HepG2 (cell line): Measurements from ENCODE around the gene FHDC1. TPM values are rescaled to one million over a fixed set of nuclear protein-coding genes. Genes with fewer than 3 reads are reported as not detected.

ENCODE experiments used
- ATAC-seq: fragments of 200-7000 bp; cut with Tn5 transposase; 3 replicates; pipeline ENCODE4 v1.9.1; 2020; ENCODE audit warnings: mild to moderate bottlenecking, moderate library complexity
- BruUV-seq: library from RNA; stranded (reverse); fragments of 400-500 nt; replicated peaks from 2 replicates; lab custom pipeline; 2021; lab: Mats Ljungman, UMichigan
- CTCF ChIA-PET: fragments of 300-600 bp; formaldehyde crosslinking; extraction: SDS; loops from one replicate; lab custom pipeline; 2021; ENCODE audit warnings: low total read pairs, inconsistent platforms, low intra/inter-chr PET ratio; lab: Yijun Ruan, JAX
- POLR2A ChIA-PET: fragments of 350-600 bp; sonication (Branson Sonifier 250); formaldehyde crosslinking; loops from one replicate; lab custom pipeline; 2020; ENCODE audit warnings: antibody characterized with exemption, inconsistent platforms; lab: Yijun Ruan, JAX
- DNase-seq: peaks from one replicate; pipeline ENCODE4 v3.0.0-alpha.2; 2015; ENCODE audit warnings: low spot score
- FAIRE-seq: peaks from 3 replicates; lab custom pipeline; 2011; peaks lifted over from hg19 to GRCh38; lab: Jason Lieb, UNC
- H2AFZ ChIP-seq: one replicate; pipeline ENCODE4 v1.6.1; 2011; ENCODE audit warnings: low read length, inconsistent platforms
- H3K27ac ChIP-seq: fragments of 300-600 bp; 3 replicates; pipeline ENCODE4 v1.8.0; 2011; ENCODE audit warnings: mixed run types, mild to moderate bottlenecking, mixed read lengths, low read length, inconsistent platforms; ENCODE audit not compliant: insufficient read depth; ENCODE audit errors: extremely low read length
- H3K27me3 ChIP-seq, 2 experiments: fragments of 200-600 bp in 1 of 2; 2 replicates in 1 of 2; 3 replicates in 1 of 2; pipeline versions ENCODE4 v1.6.0 to v1.8.0; 2011; ENCODE audit warnings: low read length in 2 of 2, mild to moderate bottlenecking in 2 of 2, moderate library complexity in 2 of 2, inconsistent platforms in 1 of 2; ENCODE audit not compliant: insufficient read depth in 2 of 2, control insufficient read depth in 1 of 2
- H3K36me3 ChIP-seq, 2 experiments: fragments of 200-600 bp in 1 of 2; replicated peaks in 1 of 2; 2 replicates in 1 of 2; 3 replicates in 1 of 2; pipeline versions ENCODE4 v1.5.1 to v1.8.0; 2011; ENCODE audit warnings: low read length in 2 of 2, inconsistent platforms in 1 of 2; ENCODE audit not compliant: insufficient read depth in 2 of 2, control insufficient read depth in 1 of 2
- H3K4me1 ChIP-seq: 2 replicates; pipeline ENCODE4 v1.5.1; 2012; ENCODE audit warnings: low read length, inconsistent platforms; ENCODE audit not compliant: insufficient read depth
- H3K4me2 ChIP-seq: 2 replicates; pipeline ENCODE4 v1.6.0; 2011; ENCODE audit warnings: low read depth, low read length, inconsistent platforms
- H3K4me3 ChIP-seq, 3 experiments: fragments of 200-600 bp in 1 of 3; sonication (generic), shearing (Covaris generic) in 1 of 3; replicated peaks in 1 of 3; 2 replicates each; pipeline ENCODE4 v1.5.1; 2011 to 2016; ENCODE audit warnings: low read length in 3 of 3, inconsistent platforms in 2 of 3, low read depth in 2 of 3, mild to moderate bottlenecking in 2 of 3, control low read depth in 1 of 3, mixed read lengths in 1 of 3; ENCODE audit not compliant: insufficient read depth in 1 of 3
- H3K79me2 ChIP-seq: one replicate; pipeline ENCODE4 v1.6.1; 2011; ENCODE audit warnings: low read length, inconsistent platforms; ENCODE audit not compliant: insufficient read depth
- H3K9ac ChIP-seq: 2 replicates; pipeline ENCODE4 v1.6.0; 2011; ENCODE audit warnings: mild to moderate bottlenecking, low read depth, low read length, inconsistent platforms; ENCODE audit not compliant: insufficient read depth
- H3K9me3 ChIP-seq: 2 replicates; pipeline ENCODE4 v1.5.1; 2012; ENCODE audit warnings: mild to moderate bottlenecking, low read length
- H4K20me1 ChIP-seq: 2 replicates; pipeline ENCODE4 v1.6.0; 2011; ENCODE audit warnings: inconsistent platforms, mild to moderate bottlenecking, low read length, moderate library complexity; ENCODE audit not compliant: insufficient read depth
- ETV6 ChIP-seq: sonication (generic); formaldehyde crosslinking; conservative IDR thresholded peaks from 2 replicates; pipeline ENCODE4 v1.4.0; 2020; ENCODE audit warnings: missing genetic modification reagents
- MYPOP ChIP-seq: sonication (generic); formaldehyde crosslinking; IDR thresholded peaks from 2 replicates; pipeline ENCODE4 v1.8.1; 2023; ENCODE audit warnings: mild to moderate bottlenecking, moderate library complexity, missing genetic modification reagents
- NFYC ChIP-seq: IDR thresholded peaks from 2 replicates; pipeline ENCODE4 v1.6.1; 2016; ENCODE audit warnings: missing genetic modification reagents, missing compliant biosample characterization
- XRCC5 ChIP-seq: fragments of 200-400 bp; formaldehyde crosslinking; optimal IDR thresholded peaks from 2 replicates; pipeline ENCODE3; 2017; ENCODE audit warnings: mild to moderate bottlenecking, low read length
- ZFP37 ChIP-seq: sonication (generic); formaldehyde crosslinking; IDR thresholded peaks from 2 replicates; pipeline ENCODE4 v1.4.0; 2020; ENCODE audit warnings: missing genetic modification reagents, borderline replicate concordance
- WGBS: methylation state at CpG from one replicate; pipeline ENCODE4 v1.1.6; 2017; ENCODE audit warnings: low lambda C conversion rate; 5-methylcytosine and 5-hydroxymethylcytosine counted together
- in situ Hi-C: cut with HindIII; loops from 2 replicates; pipeline ENCODE4 v1.10.0; 2017; ENCODE audit warnings: low pct_unique_long_range_greater_than_20kb; ENCODE audit not compliant: extremely low pct_ligation_motif_present
- intact Hi-C: fragments of 100-400 bp; cut with micrococcal nuclease; formaldehyde crosslinking; loops from one replicate; pipeline ENCODE4 v1.10.0; 2022; ENCODE audit not compliant: unreplicated experiment
- polyA plus RNA-seq, 8 experiments: library from polyadenylated mRNA; depleted of rRNA in 3 of 8; stranded (reverse) in 7 of 8; unstranded in 1 of 8; fragments of >200 nt; fragmentation: Illumina TruSeq in 4 of 8; extraction: Trizol in 4 of 8; gene quantifications; 2 replicates each; pipeline versions ENCODE4 v1.2.1 to v1.2.3, GENCODE V29; 2011 to 2016; ENCODE audit warnings: low read depth in 4 of 8, missing spikeins in 1 of 8, mixed read lengths in 1 of 8; ENCODE audit not compliant: insufficient read depth in 1 of 8
- total RNA-seq, 5 experiments: library from RNA; depleted of rRNA; stranded (reverse); fragments of >200 nt; fragmentation: Illumina TruSeq; extraction: Trizol; gene quantifications; 2 replicates each; pipeline ENCODE4 v1.2.3, GENCODE V29; 2016; ENCODE audit warnings: low read depth in 1 of 5
- TF ChIP-seq, protein P1 (sequence below): sonication (generic); formaldehyde crosslinking; IDR thresholded peaks from 2 replicates; pipeline ENCODE4 v1.5.0; 2020; ENCODE audit warnings: mild to moderate bottlenecking, missing genetic modification reagents
- TF ChIP-seq, protein P2 (sequence below): fragments of 450-650 bp; IDR thresholded peaks from 2 replicates; pipeline ENCODE4 v1.6.1; 2016
- TF ChIP-seq, protein P3 (sequence below): sonication (generic); formaldehyde crosslinking; IDR thresholded peaks from 2 replicates; pipeline ENCODE4 v1.8.0; 2023; ENCODE audit warnings: mild to moderate bottlenecking, missing genetic modification reagents

Gene FHDC1
- total and polyA plus RNA-seq, 2 of the 13 experiments (the other 11 are each of a cell fraction or from before 2014, with no cell fraction given): 0.07 to 0.15 TPM

DNA sequence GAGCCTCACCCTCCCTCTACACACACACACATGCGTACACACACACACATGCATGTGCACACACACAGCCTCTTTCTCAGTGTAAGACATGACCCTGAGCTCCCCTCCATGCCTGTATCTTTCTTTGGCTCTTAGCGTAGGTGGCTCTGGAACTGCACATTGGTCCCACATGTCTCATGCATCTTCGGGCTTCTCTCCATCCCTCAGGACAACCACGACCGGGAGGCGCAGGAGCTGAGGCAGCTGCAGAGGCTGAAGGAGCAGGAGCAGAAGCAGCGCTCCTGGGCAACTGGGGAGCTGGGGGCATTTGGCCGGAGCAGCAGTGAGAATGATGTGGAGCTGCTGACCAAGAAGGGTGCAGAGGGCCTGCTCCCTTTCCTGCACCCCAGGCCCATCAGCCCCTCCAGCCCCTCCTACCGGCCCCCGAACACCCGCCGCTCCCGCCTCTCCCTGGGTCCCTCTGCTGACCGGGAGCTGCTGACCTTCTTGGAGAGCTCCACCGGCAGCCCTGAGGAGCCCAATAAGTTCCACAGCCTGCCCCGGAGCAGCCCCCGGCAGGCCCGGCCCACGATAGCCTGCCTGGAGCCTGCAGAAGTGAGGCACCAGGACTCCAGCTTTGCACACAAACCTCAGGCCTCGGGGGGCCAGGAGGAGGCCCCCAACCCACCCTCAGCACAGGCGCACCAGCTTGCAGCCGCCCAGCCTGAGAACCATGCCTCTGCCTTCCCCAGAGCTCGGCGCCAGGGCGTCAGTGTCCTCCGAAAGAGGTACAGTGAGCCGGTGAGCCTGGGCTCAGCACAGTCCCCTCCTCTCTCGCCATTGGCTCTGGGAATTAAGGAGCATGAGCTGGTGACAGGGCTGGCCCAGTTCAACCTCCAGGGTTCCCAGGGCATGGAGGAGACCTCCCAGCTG is 38.6 kb downstream of the FHDC1 start:
- H2AFZ ChIP-seq: no peak overlapping the region
- POLR2A ChIA-PET: no interaction called here
- no peaks in the 10 kb centered on the region for H3K79me2 ChIP-seq
- CTCF ChIA-PET: no interaction called here
- H3K4me1 ChIP-seq: peaks cover 8% of the 10 kb centered on the region; the same call in 1 of the 2 replicates
- H3K36me3 ChIP-seq: no peaks in the 10 kb centered on the region
- no peak for TF ChIP-seq ETV6 (CRISPR knock-in tag)
- no peak for TF ChIP-seq MYPOP (CRISPR knock-in tag)
- no peak for TF ChIP-seq NFYC (CRISPR knock-in tag)
- TF ChIP-seq ZFP37 (CRISPR knock-in tag): no peak
- TF ChIP-seq, protein P1, sequence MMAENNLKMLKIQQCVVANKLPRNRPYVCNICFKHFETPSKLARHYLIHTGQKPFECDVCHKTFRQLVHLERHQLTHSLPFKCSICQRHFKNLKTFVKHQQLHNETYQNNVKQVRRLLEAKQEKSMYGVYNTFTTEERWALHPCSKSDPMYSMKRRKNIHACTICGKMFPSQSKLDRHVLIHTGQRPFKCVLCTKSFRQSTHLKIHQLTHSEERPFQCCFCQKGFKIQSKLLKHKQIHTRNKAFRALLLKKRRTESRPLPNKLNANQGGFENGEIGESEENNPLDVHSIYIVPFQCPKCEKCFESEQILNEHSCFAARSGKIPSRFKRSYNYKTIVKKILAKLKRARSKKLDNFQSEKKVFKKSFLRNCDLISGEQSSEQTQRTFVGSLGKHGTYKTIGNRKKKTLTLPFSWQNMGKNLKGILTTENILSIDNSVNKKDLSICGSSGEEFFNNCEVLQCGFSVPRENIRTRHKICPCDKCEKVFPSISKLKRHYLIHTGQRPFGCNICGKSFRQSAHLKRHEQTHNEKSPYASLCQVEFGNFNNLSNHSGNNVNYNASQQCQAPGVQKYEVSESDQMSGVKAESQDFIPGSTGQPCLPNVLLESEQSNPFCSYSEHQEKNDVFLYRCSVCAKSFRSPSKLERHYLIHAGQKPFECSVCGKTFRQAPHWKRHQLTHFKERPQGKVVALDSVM (CRISPR knock-in tag): no peak
- TF ChIP-seq, protein P2, sequence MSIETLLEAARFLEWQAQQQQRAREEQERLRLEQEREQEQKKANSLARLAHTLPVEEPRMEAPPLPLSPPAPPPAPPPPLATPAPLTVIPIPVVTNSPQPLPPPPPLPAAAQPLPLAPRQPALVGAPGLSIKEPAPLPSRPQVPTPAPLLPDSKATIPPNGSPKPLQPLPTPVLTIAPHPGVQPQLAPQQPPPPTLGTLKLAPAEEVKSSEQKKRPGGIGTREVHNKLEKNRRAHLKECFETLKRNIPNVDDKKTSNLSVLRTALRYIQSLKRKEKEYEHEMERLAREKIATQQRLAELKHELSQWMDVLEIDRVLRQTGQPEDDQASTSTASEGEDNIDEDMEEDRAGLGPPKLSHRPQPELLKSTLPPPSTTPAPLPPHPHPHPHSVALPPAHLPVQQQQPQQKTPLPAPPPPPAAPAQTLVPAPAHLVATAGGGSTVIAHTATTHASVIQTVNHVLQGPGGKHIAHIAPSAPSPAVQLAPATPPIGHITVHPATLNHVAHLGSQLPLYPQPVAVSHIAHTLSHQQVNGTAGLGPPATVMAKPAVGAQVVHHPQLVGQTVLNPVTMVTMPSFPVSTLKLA: no peak
- no peak for TF ChIP-seq XRCC5
- TF ChIP-seq, protein P3, sequence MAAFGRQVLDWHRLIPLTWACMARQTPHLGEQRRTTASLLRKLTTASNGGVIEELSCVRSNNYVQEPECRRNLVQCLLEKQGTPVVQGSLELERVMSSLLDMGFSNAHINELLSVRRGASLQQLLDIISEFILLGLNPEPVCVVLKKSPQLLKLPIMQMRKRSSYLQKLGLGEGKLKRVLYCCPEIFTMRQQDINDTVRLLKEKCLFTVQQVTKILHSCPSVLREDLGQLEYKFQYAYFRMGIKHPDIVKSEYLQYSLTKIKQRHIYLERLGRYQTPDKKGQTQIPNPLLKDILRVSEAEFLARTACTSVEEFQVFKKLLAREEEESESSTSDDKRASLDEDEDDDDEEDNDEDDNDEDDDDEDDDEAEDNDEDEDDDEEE (CRISPR knock-in tag): no peak
- in situ Hi-C loops (no loop called here), intact Hi-C loops (no loop called here)
- FAIRE-seq (no peak), ATAC-seq (no peak; the same call in 2 of the 3 replicates), DNase-seq (no peak)
- no peaks in the 10 kb centered on the region; a peak in 2 of 5 replicates for H3K27me3 ChIP-seq
- H3K4me3 ChIP-seq: no peak overlapping the region
- BruUV-seq: no TSS peak
- H3K9ac ChIP-seq: no peak overlapping the region
- no peak overlapping the region for H3K27ac ChIP-seq
- no peak overlapping the region for H3K4me2 ChIP-seq
- 79% methylated on average over 17 of the region's 28 CpGs for WGBS
- no peaks in the 10 kb centered on the region for H3K9me3 ChIP-seq
- H4K20me1 ChIP-seq: no peaks in the 10 kb centered on the region
